EL (cell line): ENCODE measurements around the gene RRAGC.

Source experiments
- DNase-seq: peaks from one replicate; pipeline ENCODE4 v3.0.0-alpha.2; 2016

Gene RRAGC, protein sequence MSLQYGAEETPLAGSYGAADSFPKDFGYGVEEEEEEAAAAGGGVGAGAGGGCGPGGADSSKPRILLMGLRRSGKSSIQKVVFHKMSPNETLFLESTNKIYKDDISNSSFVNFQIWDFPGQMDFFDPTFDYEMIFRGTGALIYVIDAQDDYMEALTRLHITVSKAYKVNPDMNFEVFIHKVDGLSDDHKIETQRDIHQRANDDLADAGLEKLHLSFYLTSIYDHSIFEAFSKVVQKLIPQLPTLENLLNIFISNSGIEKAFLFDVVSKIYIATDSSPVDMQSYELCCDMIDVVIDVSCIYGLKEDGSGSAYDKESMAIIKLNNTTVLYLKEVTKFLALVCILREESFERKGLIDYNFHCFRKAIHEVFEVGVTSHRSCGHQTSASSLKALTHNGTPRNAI

DNA sequence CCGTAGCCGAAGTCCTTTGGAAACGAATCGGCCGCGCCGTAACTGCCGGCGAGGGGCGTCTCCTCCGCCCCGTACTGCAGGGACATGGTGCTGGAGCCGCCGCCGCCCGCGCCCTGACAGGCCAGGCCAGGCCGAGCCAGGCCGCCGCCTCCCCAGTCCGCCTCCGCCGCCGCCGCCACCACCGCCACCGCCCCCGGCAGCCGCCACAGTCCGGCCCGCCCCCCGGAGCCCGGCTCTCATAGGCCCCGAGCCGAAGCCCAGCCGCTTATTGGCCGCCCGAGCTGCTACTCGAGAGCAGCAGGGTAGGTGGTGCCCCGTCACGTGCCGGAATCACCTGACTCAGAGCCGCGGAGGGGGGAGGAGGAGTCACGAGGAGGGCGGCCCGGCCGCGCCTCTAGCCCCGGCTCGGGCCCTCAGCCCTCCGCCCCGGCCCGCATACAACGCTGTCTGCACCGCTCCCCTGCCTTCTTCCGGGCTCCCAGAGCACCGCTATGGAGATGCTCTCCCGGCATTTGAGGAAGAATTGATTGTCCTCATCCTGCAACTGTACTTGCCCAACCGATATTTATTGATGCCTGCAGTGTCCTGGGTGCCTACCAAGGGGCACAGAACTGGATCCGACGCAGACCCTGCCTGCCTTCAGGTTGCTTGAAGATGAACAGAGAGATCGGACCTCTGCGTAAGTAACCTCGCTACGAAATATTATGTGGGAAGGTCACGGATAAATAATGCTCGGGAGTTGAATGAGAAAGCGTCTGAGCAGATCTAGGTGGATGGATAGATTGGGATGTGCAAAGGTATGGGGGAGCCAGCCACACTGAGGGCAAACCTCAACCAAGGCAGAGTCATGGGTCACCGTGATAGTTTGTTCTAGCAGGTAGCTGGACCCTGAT lies at the start of gene RRAGC:
Gene RRAGC (minus strand): TSS at position 212 of the 893 bp plus-strand sequence. CDS start 126 bp downstream, at position 86.
- peak; percentile 99 for DNase-seq

DNA sequence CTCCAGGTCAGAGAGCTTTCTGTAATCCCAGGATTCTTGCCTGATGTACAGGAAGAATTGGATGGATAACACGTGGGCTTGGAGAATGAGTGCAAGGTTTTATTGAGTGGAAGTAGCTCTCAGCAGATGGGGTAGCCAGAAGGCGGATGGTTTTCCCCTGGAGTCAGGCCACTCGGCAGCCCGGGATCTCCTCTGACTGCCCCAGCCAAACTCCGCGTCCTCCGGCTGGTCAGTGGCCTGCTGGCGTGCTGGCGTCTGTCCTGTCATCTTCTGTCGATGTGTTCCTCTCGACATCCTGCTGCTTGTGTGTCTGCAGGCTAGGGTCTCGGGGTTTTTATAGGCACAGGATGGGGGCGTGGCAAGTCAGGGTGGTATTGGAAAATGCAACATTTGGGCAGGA lies 49.2 kb upstream of the RRAGC start:
- DNase-seq: no peak

DNA sequence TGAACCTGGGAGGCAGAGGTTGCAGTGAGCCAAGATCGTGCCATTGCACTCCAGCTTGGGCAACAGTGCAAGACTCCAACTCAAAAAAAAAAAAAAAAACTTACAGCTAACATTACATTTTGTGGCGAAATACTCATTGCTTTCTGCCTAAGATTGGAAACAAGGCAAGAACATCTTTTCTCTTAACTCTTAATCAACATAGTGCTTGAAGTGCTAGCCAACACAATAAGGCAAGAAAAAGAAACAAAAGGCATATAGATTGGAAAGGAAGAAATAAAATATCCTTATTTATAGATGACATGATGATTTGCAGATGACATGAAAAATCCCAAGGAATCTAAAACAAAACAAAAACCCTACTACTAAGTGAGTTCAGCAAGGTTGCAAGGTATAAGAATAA lies 46.4 kb upstream of the RRAGC start:
- no peak for DNase-seq

DNA sequence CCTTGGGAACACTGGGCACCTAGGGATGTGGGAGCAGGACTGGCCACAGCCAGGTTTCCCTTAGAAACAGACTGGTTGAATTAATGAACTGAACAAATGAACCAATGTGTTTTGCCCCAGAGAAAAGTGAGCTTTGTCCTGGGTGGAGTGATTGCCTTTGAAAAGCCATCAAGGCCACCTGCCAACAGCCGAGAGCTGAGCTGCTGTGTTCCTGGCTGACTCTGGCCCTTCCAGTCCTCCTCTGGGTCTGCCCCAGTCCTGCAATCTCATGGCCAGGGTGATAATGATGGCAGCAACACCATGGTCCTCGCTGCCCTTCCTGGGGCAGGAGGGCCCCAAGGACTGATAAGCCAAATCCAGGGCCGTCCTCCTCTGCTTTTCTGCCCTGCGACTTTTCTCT lies 40.0 kb upstream of the RRAGC start:
- DNase-seq: no peak

DNA sequence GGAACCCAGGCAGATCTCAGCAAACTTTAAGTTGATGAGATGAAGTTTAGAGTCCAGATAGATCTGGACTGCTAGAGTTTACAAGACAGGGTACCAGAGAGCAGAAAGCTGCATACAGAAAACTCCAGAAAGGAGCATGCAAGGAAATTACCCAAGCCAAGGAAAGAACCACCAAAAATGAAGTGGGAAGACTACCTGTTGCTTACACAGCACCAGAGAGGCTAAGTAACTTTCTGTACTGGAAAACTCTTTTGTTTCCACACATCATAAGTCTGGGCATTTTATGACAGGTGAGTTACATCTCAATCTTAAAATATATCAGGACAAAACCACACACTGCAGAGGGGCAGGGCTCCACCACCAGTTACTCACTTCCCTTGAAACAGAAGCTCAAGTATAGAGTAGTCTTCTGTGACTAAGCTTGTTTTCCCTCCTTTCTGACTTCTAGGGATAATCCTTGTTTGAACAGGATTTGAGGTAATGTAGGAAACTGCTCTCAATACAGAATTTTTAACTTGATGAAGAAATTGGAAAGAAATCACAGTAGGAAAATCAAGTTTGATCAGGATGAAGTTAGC lies 39.2 kb upstream of the RRAGC start:
- no peak for DNase-seq

DNA sequence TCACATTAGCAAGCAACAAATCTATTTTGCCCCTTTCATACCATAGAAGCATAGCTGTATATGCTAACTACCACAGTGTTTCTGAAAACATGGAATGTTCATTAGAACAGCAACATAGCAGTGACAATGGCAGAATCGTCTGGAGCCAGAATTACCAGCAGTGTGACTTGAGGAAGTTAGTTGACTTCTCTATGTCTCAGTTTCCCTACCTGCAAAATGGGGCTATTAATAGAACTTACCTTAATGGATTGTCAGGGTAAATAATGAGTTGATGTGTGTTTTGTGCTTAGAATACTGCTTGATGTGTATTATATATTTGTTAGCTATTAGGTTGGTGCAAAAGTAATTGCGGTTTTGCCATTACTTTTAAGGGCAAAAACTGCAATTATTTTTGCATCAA lies 36.6 kb upstream of the RRAGC start:
- no peak for DNase-seq

DNA sequence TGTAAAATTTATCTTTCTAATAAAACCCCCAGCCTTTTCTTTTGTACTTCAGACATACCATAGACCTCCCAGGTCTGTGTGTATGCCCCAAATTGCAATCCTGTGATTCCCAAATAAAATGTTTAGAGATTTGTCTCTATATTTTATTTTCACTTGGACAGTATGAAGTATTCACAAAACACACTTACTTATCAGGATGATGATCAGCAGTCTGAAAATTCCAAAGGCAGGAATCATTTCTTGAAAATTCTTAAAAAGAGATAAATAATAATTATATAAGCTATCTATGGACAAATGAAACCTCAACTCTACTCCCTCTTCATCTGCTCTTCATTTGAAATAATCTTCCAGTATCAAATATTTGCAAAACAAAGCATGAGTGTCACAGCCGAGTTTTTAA lies 33.4 kb upstream of the RRAGC start:
- no peak for DNase-seq

DNA sequence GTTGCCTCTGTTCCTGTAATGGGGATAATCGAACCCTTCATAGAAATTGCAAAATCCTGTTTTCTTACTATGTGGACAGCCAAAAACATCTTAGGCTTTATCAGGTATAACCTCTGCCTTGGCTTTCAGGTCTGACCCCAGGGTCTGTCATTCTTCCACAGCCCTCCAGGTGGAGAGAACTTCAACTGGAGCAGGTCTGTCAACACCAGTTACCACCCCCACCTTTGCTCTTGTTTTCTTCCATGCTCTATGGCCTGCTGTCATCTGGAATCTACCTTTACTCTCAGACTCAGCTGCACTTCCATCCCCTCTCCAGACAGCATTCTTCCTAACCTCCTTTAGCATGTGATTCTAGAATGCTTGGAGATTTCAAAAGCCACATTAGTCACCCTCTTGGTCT lies 32.2 kb upstream of the RRAGC start:
- DNase-seq: no peak

DNA sequence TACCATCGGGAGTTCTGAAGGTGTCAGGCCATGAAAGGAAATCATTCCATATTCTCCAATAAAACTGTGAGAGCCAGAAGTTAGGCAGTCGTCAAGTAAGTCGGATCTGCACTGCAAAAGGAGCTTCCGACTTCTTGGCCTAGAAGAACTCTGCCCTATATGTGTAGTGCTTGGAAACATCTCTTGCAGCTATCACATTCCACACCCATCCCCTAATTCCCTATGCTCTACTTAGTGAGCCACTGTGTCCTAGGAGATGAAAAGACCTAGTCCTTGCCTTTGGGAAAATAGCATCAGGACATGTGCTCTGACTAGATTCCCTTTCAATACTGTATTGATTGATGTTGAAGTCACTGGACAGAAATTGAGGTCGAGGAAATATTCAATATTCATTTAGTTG lies 30.0 kb upstream of the RRAGC start:
- DNase-seq: no peak

DNA sequence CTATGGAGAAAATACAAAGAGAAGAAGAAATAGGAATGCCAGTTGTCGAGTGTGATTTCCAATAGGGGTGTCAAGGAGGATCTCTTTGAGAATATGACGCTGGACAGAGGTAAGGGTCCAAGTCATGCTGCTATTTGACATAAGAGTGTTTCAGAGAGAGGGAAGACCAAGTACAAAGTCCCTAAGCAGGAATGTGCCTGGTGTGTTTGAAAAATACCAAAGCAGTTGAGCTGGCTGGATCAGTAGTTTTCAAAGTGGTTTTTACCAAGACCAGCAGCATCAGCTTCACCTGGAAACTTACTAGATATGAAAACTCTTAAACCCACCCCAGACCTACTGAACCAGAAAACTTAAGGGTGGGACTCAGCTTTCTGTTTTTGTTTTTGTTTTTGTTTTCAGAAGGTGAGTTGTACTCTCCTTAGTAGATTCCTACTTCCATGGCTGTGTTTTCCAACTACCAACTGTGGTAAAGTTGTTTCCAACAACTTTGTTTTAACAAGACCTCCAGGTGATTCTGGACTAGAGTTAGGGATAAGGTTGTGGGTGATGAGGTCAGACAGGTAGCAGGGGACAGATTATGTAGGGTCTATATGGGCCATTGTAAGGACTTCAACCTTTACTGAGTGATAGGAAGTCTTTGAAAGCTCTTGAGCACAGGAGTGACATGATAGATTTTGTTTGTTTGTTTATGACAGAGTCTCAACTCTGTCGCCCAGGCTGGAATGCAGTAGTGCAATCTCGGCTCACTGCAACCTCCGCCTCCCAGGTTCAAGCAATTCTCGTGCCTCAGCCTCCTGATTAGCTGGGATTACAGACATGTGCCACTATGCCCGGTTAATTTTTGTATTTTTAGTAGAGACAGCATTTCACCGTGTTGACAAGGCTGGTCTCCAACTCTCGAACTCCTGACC lies 29.1 kb upstream of the RRAGC start:
- DNase-seq: no peak

DNA sequence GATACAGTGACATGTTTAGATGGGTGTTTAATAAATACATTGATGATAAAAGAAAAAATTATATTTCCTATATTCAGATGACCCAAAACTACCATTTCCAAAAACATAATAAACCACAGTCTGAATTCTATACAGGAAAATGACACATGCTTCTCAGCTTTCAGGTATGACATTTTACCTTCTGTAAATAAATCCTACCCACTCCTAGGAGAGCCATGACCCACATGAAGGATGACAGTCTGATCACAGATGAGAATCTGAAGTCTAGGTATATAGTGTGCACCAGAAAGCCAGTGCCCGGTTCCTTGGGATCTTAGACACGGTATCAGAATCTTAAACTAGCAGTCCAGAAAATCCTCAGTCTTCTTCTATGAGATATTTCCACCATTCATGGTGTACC lies 25.5 kb upstream of the RRAGC start:
- DNase-seq: no peak

DNA sequence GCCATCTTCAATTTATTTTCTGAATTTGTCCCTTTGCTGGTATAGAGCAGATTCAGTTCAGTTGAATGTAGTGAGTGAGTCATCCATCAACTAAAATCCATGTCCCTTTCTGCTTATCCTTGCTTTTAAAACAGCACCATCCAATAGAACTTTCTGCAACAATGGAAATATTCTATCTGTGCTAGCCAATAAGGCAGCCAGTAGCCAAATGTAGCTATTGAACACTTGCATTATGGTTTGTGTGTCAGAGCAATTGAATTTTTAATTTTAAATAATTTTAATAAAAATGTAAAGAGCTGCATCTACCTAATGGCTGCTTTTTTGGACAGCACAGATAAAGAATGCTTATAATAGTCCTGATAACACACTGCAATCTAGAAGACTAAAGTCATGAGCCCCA lies 21.9 kb upstream of the RRAGC start, which contains the start of gene GJA9:
Gene GJA9 (minus strand): TSS at position 101 of the 400 bp plus-strand sequence. CDS start 5,489 bp downstream, outside the sequence.
- DNase-seq: no peak

DNA sequence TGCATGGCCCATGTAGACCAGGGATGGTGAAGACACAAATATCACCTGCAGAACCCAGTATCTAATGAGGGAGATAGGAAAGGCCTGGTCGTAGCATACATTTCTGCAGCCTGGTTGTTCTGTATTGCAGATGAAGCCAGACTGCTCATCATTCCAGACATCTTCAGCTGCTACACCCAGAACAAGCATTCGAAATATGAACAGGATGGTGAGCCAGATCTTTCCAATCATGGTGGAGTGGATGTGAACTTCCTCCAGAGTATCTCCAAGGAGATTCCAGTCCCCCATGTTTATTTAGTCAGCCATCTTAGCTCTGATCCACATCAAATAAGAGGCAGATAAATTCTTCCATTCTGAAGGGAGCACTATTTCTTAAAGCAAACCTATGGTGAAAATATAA lies 16.2 kb upstream of the RRAGC start:
- DNase-seq: no peak

DNA sequence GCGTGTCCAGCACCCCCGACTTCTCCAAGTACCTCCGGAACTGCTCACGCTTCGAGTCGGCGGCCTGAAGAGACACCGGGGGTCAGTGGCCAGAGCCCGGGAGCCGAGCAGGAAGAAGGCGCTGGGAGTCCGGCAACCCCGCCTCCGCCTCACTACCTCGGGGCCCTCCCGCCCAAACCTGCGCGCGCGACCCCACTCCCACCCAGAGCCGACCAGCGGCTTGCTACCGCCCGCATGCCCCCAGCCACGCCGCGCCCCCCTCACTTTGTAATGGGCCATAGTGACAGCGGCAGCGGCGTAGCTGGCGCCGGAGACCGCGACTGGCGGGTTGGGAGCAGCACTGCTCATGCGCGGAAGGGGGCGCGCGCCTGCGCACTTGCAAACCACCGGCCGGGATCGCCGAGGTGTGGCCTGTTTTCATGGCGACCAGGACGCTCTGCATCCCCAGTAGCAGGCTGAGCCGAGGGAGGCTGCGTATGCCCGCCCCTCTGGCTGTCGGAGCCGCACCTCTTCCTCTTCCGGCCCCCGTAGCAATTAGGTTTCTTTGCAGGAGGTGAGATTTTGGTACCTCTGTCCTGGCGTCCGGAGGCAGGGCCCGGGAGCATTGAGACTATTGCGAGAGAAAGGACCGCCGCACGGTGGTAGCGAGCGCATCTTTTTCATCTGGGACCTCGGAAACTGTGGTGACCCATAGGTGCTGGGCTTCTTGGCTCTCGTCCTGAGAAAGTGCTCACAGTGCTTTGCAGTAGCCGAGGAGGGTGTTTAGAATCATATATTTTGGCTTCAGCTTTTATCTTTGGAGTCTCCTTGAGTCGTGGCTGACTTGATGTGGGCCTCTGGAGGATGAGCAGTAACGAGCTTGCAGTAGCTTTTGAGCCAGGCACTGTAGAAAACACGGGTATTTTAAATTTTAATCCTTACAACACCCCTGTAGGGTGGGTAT lies 13.7 kb upstream of the RRAGC start, which contains the start of gene MYCBP:
Gene MYCBP (minus strand): TSS at position 322 of the 943 bp plus-strand sequence. CDS start 43 bp downstream, at position 279.
- peak; percentile 96 for DNase-seq

DNA sequence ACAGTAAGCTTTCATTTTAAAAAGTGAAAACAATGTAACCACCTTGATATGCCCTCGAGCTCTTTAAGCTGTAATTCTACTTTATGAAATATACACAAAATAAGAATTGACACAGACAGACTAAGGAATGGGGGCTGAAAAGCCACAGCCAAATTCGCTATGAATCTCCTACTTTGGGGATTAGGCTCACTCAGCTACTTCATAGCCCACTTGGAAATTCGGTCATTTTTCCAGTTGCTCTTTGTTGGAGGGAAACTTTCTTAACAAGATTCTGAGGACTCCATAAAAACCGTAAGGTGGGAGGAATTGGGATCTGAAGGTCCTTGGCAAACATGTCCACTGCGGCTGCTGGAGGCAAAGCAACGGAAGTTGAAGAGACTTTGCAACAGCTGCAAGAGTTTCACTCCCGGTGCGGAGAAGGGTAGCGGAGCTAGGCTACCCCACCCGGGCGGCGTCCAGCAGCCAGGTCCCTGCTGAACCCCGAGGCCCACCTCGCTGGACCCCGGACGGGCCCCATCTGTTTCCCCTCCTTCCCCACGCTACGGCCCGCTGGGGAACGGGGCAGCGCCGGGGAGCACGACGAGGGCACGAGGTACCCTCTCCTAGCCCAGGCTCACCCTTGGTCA lies 12.9 kb upstream of the RRAGC start:
- peak; percentile 43 for DNase-seq

DNA sequence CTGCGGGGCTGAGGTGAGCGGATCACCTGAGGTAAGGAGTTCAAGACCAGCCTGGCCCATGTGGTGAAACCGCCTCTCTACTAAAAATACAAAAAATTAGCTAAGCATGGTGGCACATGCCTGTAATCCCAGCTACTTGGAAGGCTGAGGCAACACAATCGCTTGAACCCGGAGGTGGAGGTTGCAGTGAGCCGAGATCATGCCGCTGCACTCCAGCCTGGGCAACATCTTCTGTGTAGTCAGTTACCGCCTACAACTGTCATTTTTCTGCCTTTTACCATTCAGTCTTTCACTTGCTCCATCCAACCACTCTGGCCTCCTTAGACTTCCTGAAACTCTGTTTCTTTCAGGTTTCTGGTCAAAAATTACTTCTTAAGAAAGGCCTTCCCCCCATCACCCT lies 11.4 kb upstream of the RRAGC start:
- no peak for DNase-seq

DNA sequence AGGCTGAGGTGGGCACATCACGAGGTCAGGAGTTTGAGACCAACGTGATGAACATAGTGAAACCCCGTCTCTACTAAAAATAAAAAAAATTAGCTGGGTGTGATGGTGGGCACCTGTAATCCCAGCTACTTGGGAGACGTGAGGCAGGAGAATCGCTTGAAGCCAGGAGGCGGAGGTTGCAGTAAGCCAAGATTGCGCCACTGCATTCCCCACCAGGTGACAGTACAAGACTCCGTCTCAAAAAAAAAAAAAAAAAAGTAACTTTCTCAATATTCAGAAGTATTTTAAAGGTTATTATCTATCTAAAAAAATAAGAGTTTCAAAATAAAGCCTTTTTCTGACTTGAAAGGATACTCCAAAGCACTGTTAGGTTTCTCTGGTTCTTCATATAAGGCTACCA lies 7.6 kb upstream of the RRAGC start:
- no peak for DNase-seq

DNA sequence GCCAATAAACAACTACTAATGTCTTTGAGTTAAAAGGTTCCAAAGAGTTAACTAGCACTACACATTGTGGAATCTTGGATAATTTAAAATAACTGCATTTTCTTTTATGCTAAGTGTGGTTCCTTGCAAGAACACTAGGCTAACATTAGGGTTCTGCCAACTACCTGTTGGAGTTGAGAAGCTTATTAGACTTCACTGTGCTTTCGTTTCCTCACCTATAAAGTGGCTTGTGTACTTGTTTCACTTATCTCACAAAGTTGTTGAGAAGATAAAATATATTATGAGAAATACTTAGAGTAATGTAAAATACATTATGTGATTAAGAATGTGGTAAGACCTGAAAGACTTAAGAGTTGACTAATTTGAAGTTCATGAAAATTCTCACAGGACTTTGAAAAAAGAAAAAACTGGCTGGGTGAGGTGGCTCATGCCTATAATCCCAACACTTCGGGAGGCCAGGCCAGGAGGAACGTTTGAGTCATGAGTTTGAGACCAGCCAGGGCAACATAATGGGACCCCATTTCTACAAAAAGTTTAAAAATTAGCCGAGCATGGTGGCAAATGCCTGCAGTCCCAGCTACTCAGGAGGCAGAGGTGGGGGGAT lies 5.6 kb upstream of the RRAGC start:
- DNase-seq: no peak

DNA sequence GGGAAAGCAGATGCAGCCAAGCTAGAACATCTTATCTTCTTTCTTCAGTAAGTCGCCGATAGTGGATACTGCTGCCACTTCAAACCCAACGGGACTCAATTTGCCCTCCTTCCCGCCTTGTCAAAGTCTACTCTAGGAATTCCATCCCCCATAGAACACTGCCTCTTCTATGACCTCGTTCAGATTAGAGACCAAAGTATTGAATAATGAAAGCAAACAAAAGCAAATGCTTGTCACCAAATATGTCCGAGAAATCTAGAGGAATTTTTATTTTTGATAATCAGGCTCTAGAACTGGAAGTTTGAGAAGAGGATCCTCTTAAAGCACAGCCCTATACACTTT lies 853 bp upstream of the RRAGC start:
- DNase-seq: peak; percentile 25

DNA sequence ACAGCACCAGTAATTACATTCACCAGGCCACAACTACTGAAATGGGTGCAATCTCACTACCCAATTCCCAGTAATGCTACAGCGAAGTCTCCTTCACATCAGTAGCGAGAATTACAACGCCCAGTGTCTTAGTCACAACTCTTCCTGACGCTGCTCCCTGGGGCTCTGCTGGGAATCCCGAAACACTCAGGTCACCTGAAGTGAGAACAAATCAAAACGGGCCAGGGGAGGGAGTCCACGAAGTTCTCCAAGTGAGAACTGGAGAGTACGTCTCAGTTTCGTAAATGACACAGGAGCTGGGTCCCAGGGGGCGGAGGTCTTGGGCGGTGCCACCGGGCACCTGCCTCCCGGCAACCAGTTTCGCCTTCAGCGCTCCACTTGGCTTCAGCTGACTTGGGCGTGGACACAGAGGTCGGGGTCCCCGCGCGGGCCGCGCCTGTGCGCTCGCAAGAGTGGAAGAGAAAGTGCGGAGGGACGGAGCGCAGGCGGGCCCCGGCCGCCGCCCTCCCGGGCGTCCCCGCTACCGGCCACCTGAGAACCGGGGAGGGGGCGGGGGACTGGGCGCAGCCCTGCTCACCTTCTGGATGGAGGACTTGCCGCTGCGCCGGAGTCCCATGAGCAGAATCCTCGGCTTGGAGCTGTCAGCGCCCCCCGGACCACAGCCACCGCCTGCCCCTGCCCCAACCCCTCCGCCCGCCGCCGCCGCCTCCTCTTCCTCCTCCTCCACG lies 575 bp downstream of the RRAGC start:
- peak; percentile 65 for DNase-seq
